GM08714 (cell line): Measurements from ENCODE around the gene GCK.

Source experiments
- H3K4me3 ChIP-seq: fragments of 200-500 bp; sonication (Bioruptor generic); 2 replicates; pipeline ENCODE4 v1.5.1; 2014; ENCODE audit warnings: mild to moderate bottlenecking, low read length, inconsistent platforms
- ZNF274 ChIP-seq: IDR thresholded peaks from 2 replicates; pipeline ENCODE4 v1.6.1; 2012; ENCODE audit warnings: mild to moderate bottlenecking, low read depth, low read length

Gene GCK

GRCh38 chr7:44189286-44189992 lies at the start of gene GCK:
GCK (minus strand) TSS chr7:44189439; CDS start chr7:44188953, 486 bp downstream.
- TF ChIP-seq ZNF274, result no peak
- no peak within 1 kb of the TSS for H3K4me3 ChIP-seq

- no peak overlapping the region for H3K4me3 ChIP-seq
- TF ChIP-seq ZNF274, result no peak
These were observed 49.0 kb upstream of the GCK start for GRCh38 chr7:44238116-44238695.

GRCh38 chr7:44237696-44238095 lies 48.5 kb upstream of the GCK start:
- no peak for TF ChIP-seq ZNF274

GRCh38 chr7:44236333-44236728 lies 47.1 kb upstream of the GCK start:
- TF ChIP-seq ZNF274, result no peak
- no peak overlapping the region for H3K4me3 ChIP-seq

More at GRCh38 chr7:44237696-44238095, 48.5 kb upstream of the GCK start:
- no peak overlapping the region for H3K4me3 ChIP-seq

GRCh38 chr7:44235582-44236332 lies 46.5 kb upstream of the GCK start:
- no peak overlapping the region for H3K4me3 ChIP-seq
- TF ChIP-seq ZNF274, result no peak

- H3K4me3 ChIP-seq, result no peak overlapping the region
- no peak for TF ChIP-seq ZNF274
These were observed 45.8 kb upstream of the GCK start for GRCh38 chr7:44235066-44235465.

GRCh38 chr7:44232901-44233715 lies 43.9 kb upstream of the GCK start:
- no peak overlapping the region for H3K4me3 ChIP-seq
- TF ChIP-seq ZNF274, result no peak

GRCh38 chr7:44232396-44232795 lies 43.2 kb upstream of the GCK start:
- TF ChIP-seq ZNF274, result no peak
- H3K4me3 ChIP-seq, result no peak overlapping the region

- H3K4me3 ChIP-seq, result no peak overlapping the region
- TF ChIP-seq ZNF274, result no peak
These were observed 41.8 kb upstream of the GCK start for GRCh38 chr7:44231088-44231487.

GRCh38 chr7:44230286-44230685 lies 41.0 kb upstream of the GCK start:
- TF ChIP-seq ZNF274, result no peak
- no peak overlapping the region for H3K4me3 ChIP-seq

GRCh38 chr7:44229546-44230105 lies 40.4 kb upstream of the GCK start:
- TF ChIP-seq ZNF274, result no peak
- H3K4me3 ChIP-seq, result no peak overlapping the region

GRCh38 chr7:44228571-44229350 lies 39.5 kb upstream of the GCK start:
- TF ChIP-seq ZNF274, result no peak
- no peak overlapping the region for H3K4me3 ChIP-seq

- TF ChIP-seq ZNF274, result no peak
- no peak overlapping the region for H3K4me3 ChIP-seq
These were observed 38.7 kb upstream of the GCK start for GRCh38 chr7:44227911-44228310.

- no peak overlapping the region for H3K4me3 ChIP-seq
- TF ChIP-seq ZNF274, result no peak
These were observed 37.1 kb upstream of the GCK start for GRCh38 chr7:44226396-44226753.
